Stimulated activated CD4-positive, alpha-beta T cell treated with anti-CD3 and anti-CD28 coated beads, Interleukin-2, amount 100 ng/mL, for 4 hours (primary cell): ENCODE measurements around the gene TBK1.
"Not testable (repeated sequence)": the region's sequence is repeated elsewhere in the genome, so short reads cannot be mapped to it uniquely, and the experiment has no call there.

Experiments used
- DNase-seq: peaks from one replicate; pipeline ENCODE4 v3.0.0-alpha.2; 2020; ENCODE audit warnings: low read depth

The TBK1 gene

DNA sequence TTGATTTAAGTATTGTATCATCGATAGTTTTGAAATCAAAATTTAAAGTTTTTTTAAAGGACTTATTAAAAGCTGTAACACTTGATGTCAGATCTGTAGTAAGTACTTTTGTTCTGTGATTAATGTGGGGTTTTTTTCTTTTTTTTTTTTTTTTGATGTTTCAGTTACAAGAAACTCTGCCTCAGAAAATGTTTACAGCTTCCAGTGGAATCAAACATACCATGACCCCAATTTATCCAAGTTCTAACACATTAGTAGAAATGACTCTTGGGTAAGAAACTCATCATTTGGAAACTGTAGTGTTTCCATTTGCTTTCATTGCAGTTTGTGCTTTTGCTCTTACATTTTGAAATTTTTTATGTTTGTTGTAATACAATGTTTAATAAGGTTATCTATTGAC, 45.6 kb downstream of the TBK1 start:
- no peak for DNase-seq

DNA sequence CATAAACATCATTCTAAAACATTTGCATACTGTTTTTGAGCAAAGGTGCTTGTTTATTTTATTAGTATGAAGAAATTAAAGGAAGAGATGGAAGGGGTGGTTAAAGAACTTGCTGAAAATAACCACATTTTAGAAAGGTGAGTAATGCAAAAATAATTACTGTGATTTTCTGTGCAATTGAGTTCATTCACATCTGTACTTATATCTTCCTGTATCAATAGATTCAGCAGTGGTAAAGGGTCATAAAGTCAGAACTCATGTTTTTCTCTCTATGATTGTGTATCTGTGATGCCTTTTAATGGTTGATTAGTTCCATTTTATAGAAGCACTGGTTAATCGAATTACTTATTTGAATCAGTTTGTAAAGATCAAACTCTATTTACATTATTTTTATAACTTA, 46.0 kb downstream of the TBK1 start:
- DNase-seq = no peak

DNA sequence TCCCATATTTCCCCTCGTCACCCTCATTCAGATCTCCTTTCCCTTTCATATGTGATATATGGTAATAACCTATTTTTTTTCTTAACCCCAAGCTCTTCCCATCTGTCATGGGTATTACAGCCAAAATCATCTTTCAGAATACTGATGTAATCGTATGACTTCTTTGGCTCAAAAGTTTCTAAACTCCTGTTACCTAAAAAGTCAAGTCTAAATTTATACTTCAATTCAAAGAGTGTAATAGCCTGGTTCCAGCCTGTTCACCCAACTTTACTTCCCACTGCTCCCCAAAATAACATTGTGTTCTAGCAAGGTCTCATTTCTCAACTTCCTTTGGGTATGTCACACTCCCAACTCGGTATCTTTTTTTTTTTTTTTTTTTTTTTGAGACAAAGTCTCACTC, 48.5 kb downstream of the TBK1 start:
- DNase-seq = no peak

DNA sequence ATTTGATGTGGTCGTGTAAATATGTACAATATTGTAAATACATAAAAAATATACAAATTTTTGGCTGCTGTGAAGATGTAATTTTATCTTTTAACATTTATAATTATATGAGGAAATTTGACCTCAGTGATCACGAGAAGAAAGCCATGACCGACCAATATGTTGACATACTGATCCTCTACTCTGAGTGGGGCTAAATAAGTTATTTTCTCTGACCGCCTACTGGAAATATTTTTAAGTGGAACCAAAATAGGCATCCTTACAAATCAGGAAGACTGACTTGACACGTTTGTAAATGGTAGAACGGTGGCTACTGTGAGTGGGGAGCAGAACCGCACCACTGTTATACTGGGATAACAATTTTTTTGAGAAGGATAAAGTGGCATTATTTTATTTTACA, 49.6 kb downstream of the TBK1 start:
- no peak for DNase-seq

DNA sequence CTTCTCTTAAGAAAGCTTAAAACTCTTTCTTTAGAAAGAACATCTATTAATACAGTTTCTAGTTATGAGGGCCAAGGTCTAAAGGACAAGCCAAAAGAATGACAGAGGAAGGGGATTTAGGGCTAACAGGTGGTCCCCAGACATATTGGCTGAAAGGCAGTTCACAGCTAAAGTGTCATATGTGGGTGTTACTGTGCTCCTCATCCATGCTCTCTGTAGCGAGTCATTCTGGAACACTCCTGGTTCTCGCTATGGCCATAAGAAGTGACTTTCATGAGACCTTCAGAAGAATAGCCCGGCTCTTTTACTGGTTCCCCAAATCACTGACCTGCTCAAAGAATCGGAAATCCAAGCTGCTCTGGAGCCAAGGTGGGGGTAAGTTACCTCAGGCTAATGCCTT, 55.0 kb downstream of the TBK1 start:
- no peak for DNase-seq

DNA sequence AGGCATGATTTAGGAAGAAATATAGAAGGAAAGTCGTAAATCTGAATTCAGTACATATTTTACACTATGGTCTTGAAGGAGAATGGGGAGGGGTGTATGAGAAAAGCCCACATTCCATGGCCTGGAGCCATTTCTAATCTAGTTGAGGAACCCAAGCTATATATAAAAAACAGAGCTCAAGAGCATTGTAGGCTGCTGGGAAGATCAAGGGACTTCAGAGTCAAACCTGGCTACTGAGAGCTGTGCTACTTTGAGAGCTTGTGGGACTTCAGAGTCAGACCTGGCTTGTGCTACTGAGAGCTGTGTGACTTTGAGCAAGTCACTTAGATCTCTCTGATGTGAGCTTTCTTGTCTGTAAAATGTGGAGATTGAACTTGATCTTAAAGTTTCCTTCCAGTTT, 58.7 kb downstream of the TBK1 start:
- DNase-seq = no peak

DNA sequence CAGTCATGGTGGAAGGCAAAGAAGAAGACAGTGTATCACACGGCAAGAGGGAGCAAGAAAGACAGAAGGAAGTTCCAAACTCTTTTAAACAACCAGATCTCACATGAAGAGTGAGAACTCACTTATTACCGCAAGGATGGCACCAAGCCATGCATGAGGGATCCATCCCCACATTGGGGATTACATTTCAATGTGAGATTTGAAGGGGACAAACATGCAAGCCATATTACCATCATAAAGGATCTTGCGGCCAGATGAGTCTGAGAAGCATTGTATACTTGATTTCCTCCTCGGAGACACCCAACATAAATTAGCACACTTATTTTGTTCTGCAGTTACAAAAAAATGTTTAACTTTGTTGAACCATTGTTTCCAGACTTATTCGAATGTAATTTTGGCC, 66.5 kb downstream of the TBK1 start:
- no peak for DNase-seq

DNA sequence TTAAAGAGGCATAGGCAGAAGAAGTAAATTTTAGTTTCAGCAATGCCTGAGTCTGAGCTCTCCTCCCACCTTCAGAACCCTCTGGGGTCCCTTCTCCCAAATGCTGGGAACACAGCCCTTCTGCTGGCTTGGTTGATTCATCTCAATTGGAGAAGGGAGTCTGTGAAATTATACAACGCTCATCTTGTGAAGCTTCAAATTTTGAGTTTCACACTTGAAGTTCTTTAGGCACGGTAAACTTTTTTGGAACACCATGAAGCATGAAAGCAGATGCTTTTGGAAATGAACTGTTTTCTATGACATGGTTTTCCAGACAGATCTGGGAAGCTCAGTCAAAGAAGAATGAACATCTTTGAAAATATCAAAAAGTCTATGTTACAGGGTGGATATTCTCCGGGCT, 69.9 kb downstream of the TBK1 start:
- DNase-seq = no peak

DNA sequence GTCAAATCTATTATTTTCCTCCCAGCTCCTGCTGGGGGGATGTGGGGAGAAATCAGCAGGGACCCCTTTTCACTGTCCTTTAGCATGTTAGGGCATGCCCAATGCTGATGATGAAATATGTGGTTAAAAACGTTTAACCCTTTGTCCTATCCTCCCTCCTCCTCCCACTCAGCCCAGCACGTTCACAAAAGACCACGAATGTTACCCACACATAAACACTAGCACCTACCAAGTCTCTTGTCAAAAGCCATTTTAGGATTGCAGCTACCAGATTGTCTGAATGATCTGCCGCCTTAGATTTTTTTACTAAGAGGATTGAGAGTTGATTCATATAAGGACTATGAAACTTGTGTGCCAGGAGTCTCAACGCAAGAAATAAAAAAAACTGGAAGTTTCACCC, 70.4 kb downstream of the TBK1 start:
- no peak for DNase-seq

DNA sequence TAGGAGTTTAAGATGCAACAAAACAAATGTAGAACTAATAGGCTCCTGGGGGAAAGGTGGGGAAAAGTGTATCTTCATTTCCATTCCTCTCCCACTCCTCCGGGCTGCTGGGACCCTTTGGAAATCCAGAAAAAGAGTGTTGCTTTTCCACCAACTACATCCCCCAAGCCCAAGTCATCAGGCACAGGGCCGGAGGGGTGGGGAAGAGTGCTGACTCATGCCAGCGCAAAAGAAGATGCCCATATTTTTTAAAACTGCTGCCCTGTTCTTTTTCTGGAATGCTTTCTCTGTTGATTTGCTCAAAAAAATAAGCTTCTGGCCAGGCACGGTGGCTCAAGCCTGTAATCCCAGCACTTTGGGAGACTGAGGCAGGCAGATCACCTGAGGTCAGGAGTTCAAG, 70.9 kb downstream of the TBK1 start:
- no peak for DNase-seq

DNA sequence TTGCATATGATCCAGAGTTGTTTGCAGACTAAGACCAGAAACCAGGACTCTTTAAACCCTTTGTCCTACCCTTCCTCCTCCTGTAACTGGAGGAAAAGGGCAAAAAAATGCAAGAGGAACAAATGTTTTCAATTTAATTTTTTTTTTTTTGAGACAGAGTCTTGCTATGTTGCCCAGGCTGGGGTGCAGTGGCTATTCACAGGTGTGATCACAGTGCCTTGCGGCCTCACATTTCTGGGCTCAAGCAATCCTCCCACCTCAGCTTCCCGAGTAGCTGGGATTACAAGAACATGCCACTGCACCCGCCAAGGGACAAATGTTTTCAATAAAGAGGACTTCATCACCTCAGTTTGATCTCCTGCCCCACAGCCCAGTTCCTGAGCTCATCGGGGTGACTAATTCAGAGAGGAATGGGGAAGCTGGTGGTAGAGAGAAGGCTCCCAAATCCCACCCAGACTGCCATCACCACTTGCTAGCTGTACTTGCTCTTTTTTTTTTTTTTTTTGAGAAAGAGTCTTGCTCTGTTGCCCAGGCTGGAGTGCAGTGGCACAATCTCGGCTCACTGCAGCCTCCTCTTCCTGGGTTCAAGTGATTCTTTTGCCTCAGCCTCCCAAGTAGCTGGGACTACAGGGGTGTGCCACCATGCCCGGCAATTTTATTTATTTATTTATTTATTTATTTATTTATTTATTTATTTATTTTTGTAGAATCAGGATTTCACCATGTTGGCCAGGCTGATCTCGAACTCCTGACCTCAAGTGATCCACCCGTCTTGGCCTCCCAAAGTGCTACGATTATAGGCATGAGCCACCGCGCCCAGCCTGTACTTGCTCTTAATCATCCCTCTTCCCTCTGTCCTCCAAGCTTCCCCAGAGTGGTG, 71.9 kb downstream of the TBK1 start:
- not testable (repeated sequence) for DNase-seq

DNA sequence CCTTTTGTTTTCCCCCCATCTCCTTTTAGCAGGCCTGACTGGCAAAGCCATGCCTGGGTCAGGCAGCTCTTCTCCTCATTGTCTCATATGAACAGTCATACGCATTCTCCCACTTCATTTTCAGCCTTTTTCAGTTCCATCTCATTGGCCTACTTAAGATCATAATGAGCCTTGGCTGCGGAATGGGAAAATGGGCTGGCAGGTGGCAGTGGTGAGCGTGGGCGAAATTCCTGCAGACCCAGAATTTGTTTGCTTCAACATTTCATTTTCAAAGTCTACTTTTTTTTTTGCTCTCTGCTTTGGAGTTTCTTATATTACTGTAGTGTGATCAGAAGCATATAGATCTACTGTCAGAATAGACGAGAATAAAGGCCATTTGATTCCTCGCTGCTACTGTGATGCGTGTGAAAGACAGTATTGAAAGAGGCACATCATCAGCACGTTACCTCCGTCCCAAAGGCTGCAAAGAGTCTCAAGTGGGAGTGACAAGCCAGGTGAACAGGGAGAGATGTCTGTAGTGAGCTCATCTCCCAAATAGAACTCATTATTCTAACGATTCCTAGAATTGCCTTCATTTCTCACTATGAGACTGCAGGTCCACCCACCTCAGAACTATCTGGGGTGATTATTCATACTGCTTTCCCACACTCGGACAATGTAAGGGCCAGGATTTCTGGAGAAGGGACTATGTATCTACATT, 73.7 kb downstream of the TBK1 start:
- no peak for DNase-seq

DNA sequence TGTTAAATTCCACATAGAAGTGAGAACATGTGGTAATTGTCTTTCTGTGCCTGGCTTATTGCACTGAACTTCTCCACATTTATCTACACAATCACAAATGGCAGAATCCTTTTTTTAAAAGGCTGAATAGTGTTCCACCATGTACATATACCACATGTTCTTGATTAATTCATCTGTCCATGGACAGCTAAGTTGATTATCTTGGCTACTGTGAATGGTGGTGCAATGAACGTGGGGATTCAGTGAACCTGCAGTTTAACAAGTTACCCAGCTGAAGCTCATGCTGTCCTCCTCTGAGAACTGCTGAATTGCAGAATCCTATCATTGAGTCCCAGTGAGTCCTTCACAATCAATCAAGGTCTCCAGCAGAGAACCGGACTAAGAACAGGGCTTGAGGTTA, 74.9 kb downstream of the TBK1 start:
- DNase-seq = no peak

DNA sequence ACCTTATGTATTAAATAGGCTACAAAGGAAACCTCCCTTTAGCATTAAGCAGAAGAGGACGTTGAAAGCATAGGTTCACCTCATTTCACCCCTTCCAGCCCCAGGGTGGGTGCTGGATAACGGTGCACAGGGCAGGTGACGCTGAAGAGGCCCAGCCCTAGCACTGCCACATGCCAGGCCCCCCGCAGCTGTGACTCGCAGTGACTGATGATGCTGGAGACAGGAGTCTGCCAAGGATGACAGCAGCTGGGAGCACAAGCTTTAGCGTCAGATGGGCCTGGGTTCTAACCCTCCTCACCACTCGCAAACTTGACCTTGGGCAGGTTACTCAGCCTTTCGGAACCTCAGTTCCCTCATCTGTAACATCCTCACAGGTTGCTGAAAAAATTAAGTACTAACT, 76.7 kb downstream of the TBK1 start:
- DNase-seq = no peak

DNA sequence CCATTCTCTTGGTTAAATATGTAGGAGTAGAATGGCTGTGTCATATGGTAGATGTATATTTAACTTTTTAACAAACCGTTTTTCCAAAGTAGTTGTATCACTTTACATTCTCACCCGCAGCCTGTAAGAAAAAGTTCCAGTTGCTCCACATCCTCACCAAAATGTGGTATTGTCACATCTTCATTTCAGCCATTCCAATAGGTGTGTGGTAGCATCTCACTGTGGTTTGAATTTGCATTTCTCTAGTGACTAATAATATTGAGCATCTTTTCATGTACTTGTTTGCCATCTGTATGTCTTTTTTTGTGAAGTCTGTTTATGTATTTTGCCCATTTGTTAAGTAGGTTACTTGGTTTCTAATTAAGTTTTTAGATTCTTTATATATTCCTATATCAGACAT, 78.6 kb downstream of the TBK1 start:
- no peak for DNase-seq

DNA sequence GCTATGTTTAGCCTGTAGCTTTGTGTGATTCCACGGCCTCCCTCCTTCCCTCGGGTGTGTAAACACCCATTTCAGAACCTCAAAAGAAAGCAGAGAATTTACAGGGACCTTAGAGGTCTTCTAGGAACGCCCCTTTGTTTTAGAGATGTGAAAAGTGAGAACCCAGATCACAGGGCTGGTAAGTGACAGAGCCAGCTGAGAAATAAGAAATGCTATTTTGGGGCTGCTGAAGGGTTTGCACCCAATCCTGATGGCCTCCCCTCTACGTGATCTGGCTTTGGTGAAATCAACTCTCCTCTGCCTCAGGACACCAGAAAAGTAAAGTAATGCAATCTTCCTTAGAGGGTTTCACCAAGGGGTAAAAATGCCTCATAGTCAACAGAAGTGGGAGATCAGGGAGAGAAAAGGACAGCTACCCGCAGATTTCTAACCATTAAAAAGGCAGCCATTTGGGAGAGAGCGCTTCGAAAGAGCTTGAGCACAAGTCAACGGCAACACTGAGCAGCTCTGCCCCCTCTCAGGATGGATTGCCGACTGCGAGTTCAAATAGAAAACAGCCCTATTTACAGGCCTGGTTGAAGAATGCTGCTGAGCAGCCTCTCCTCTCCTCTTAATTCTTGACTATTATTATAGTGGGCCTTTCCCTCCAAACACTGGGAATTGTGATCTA, 79.9 kb downstream of the TBK1 start:
- no peak for DNase-seq

DNA sequence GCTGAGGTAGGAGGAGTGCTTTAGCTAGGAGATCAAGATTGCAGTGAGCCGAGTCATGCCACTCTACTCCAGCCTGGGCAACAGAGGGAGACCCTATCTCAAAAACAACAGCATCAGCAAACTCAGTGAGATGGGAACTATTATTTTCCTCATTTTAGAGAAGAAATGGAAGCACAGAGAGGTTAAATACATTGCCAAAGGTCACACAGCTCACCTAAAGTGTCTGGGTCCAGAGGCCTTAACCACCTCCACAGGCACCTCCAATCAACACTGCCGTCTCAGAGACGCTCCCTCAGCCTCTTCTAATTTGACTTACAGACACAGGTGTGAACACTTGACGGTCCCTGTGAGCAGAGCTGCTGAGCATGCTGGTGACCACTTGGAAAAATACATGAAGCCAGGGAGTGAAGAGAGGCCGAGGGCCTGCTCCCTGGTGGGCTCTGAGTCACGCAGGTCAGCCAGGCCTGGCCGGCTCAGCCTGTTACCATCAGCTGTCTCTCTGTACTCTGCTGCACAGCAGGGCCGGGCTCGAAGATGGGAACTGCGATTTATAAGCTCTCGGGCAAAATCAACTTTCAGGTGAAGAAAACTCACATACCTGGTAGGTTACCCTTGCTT, 80.9 kb downstream of the TBK1 start:
- DNase-seq = no peak

DNA sequence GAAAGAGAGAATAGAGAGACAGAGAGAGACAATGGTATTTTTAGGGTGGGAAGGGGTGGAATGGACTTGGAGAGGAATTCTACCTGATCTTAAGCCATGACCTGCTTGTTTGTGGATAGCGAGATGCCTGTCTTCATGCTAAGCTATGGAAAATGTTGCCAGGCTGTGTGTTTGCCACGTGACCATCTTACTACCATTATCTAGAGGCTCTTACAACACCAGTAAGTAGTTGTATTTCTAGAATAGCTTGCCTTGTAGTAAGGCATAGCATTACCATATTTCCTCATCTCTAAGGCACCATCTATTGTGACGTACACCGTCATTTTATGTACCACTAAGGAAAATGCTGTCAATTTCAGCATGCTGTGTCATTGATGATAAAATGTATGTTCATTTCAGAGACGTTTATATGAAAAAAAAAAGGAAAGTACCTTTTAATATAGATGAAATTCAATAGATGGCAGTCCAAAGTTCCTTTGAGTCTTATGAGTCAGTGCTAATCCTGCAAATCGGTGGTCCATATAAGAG, 82.8 kb downstream of the TBK1 start:
- no peak for DNase-seq

DNA sequence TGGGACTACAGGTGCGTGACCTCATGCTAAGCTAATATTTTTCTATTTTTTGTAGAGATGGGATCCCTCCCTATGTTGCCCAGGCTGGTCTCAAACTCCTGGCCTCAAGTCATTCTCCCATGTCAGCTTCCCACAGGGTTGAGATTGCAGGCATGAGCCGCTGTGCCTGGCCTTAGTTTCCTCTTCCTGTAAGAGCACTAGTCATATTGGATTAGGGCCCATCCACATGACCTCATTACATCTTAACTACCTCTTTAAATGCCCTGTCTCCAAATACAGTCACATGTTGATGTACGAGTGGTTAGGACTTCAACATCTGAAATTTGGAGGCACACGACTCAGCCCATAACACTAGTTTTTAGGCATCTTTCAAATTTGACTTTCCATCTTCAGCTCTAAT, 86.2 kb downstream of the TBK1 start:
- no peak for DNase-seq

DNA sequence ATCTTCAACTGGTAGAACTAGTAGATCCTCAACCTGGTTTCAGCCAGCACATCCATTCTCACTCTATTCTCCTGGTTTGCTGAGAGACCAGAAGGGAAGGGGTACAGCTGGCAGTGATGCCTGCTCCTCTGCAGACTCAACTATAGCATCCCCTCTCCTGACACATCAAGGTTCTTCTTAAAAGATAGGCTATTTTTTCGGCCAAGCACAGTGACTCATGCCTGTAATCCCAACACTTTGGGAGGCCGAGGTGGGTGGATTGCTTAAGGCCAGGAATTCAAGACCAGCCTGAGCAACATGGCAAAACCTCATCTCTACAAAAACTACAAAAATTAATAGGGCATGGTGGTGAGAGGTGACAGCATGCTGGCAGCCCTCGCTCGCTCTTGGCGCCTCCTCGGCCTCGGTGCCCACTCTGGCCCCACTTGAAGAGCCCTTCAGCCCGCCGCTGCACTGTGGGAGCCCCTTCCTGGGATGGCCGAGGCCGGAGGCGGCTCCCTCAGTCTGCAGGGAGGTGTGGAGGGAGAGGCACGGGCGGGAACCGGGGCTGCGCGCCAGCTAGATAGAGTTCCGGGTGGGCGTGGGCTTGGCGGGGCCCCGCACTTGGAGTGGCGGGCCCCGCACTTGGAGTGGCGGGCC, 90.6 kb downstream of the TBK1 start:
- DNase-seq = not testable (repeated sequence)

DNA sequence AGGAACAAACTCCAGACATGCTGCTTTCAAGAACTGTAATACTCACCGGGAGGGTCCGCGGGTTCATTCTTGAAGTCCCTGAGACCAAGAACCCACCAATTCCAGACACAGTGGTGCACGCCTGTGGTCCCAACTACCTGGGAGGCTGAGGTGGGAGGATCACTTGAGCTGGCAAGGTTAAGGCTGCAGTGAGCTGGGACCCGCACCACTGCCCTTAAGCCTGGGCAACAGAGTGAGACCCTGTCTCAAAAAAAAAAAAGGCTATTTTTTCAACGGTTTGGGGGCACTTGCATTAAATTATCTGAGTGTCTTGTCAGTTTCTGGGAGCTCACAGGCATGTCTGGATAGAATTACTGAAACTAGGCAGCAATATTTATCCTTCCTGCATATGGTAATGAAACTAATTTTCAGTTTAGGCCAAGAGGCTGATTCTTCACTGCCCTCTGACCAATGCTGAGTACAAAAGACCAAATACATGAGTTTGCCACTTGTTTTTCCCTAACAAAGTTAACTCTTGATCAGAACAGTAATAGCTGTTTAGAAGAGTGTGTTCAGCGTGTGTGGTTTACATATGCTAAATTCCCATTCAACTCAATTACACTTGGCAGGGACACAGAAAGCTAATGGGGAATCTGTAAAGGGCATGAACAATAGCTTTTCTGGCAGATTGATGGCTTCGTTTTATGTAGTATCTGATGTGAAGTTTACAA, 92.6 kb downstream of the TBK1 start:
- no peak for DNase-seq

DNA sequence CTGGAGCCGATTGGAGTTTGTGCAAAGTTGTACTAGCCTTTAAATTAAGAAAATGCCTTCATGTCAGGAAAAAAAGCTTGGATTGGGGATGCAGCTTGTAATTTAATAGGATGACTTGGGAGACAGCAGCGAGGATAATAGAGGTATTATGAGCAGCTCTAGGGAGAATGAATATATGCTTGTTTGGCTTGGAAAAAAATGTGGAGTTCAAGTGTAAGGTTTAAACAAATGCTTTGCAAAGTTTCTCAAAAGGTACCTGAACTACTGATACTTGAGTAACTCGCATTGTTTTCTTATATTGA, 93.1 kb downstream of the TBK1 start:
- DNase-seq = no peak
